ENCODE measurements around the gene ZNF668.

DNA sequence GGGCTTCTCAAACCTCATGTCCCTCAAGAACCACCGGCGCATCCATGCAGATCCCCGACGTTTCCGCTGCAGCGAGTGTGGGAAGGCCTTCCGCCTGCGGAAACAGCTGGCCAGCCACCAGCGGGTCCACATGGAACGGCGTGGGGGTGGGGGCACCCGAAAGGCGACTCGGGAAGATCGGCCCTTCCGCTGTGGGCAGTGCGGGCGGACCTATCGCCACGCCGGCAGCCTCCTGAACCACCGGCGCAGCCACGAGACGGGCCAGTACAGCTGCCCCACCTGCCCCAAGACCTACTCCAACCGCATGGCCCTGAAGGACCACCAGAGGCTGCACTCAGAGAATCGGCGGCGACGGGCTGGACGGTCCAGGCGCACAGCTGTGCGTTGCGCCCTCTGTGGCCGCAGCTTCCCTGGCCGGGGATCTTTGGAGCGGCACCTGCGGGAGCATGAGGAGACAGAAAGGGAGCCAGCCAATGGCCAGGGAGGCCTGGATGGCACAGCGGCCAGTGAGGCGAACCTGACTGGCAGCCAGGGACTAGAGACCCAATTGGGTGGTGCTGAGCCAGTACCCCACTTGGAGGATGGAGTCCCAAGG, 6.1 kb upstream of the ZNF668 start:
- no peak for TF ChIP-seq SPI1 (IDR thresholded peaks at IDR 0.05; ENCODE audit: borderline replicate concordance, low read depth)
- TF ChIP-seq, protein P1, sequence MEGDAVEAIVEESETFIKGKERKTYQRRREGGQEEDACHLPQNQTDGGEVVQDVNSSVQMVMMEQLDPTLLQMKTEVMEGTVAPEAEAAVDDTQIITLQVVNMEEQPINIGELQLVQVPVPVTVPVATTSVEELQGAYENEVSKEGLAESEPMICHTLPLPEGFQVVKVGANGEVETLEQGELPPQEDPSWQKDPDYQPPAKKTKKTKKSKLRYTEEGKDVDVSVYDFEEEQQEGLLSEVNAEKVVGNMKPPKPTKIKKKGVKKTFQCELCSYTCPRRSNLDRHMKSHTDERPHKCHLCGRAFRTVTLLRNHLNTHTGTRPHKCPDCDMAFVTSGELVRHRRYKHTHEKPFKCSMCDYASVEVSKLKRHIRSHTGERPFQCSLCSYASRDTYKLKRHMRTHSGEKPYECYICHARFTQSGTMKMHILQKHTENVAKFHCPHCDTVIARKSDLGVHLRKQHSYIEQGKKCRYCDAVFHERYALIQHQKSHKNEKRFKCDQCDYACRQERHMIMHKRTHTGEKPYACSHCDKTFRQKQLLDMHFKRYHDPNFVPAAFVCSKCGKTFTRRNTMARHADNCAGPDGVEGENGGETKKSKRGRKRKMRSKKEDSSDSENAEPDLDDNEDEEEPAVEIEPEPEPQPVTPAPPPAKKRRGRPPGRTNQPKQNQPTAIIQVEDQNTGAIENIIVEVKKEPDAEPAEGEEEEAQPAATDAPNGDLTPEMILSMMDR (IDR thresholded peaks at IDR 0.05; ENCODE audit: insufficient read depth, low read length) = no peak
- TF ChIP-seq POLR2AphosphoS5 (IDR thresholded peaks at IDR 0.05; ENCODE audit: low read depth) = peak; percentile 51; the same call in 1 of the 2 replicates

Data from HL-60 (cell line).